Right lobe of liver (tissue), 4 donors: Measurements from ENCODE around the gene STIL.

Source experiments
- CTCF ChIP-seq, 4 donors: fragments of 200-600 bp in 3 of 4; fragments of 450-650 bp in 1 of 4; IDR thresholded peaks; one replicate each; pipeline versions ENCODE4 v1.5.1 to v1.8.0; 2016 to 2022; ENCODE audit warnings: antibody characterized with exemption in 4 of 4, mild to moderate bottlenecking in 2 of 4
- POLR2A ChIP-seq: fragments of 450-650 bp; IDR thresholded peaks from one replicate; pipeline ENCODE4 v1.6.1; 2017; ENCODE audit warnings: antibody characterized with exemption, mild to moderate bottlenecking
- donor health status: DM: no; HTN: no; CAD: no.
- donor health status: DM: no; HTN: no; CAD: no.
- donor health status: DM: no; HTN: yes; CAD: no.

- TF ChIP-seq CTCF (IDR thresholded peaks at IDR 0.05): no peak
- no peak for TF ChIP-seq POLR2A
Measured at GRCh38 chr1:47208374-47208850, 105.5 kb downstream of the STIL start.
